T-helper 2 cell (primary cell): ENCODE data around the gene MCC.

Source experiments
- DNase-seq, 5 experiments: peaks; one replicate each; pipeline versions ENCODE4 v3.0.0 to v3.0.0-alpha.2; 2012 to 2022

MCC gene

GRCh38 chr5:113361701-113362100 lies 126.6 kb downstream of the MCC start:
- DNase-seq, result no peak

GRCh38 chr5:113359419-113359818 lies 128.8 kb downstream of the MCC start:
- DNase-seq, result no peak

GRCh38 chr5:113358696-113359095 lies 129.6 kb downstream of the MCC start:
- no peak for DNase-seq

- no peak for DNase-seq
Measured at GRCh38 chr5:113357696-113358476, 130.4 kb downstream of the MCC start.

GRCh38 chr5:113356487-113356886 lies 131.8 kb downstream of the MCC start:
- DNase-seq, result no peak

- DNase-seq, result no peak
Measured at GRCh38 chr5:113354055-113354454, 134.2 kb downstream of the MCC start.

- DNase-seq, result no peak
Measured at GRCh38 chr5:113347572-113347971, 140.7 kb downstream of the MCC start.

- no peak for DNase-seq
Measured at GRCh38 chr5:113344973-113345940, 143.0 kb downstream of the MCC start.

- DNase-seq, result no peak
Measured at GRCh38 chr5:113343343-113343742, 144.9 kb downstream of the MCC start.

GRCh38 chr5:113340537-113340936 lies 147.7 kb downstream of the MCC start:
- no peak for DNase-seq

- no peak for DNase-seq
Measured at GRCh38 chr5:113338628-113339027, 149.6 kb downstream of the MCC start.

GRCh38 chr5:113337515-113338415 lies 150.5 kb downstream of the MCC start:
- DNase-seq, result no peak

GRCh38 chr5:113336975-113337374 lies 151.3 kb downstream of the MCC start:
- DNase-seq, result peak in 1 of 5 experiments; percentile 34

GRCh38 chr5:113333411-113333810 lies 154.8 kb downstream of the MCC start:
- DNase-seq, result no peak

- no peak for DNase-seq
Measured at GRCh38 chr5:113331209-113331551, 157.1 kb downstream of the MCC start.

GRCh38 chr5:113330533-113331208 lies 157.6 kb downstream of the MCC start:
- DNase-seq, result peak in 2 of 5 experiments; percentile 36 to 76

GRCh38 chr5:113329981-113330380 lies 158.3 kb downstream of the MCC start:
- DNase-seq, result no peak

- no peak for DNase-seq
Measured at GRCh38 chr5:113325054-113325453, 163.2 kb downstream of the MCC start.

- DNase-seq, result no peak
Measured at GRCh38 chr5:113321276-113321675, 167.0 kb downstream of the MCC start.

- DNase-seq, result peak in 1 of 5 experiments; percentile 53
Measured at GRCh38 chr5:113320273-113320780, 167.9 kb downstream of the MCC start.

GRCh38 chr5:113319256-113320053 lies 168.8 kb downstream of the MCC start:
- DNase-seq, result no peak
